ENCODE data around the gene PPP6R2.
A peak's percentile ranks its signal among the peaks of the same experiment; 100 is the strongest.

Gene PPP6R2

GRCh38 chr22:50445071-50445879, 102.1 kb downstream of the PPP6R2 start:
- Histone ChIP-seq H3K4me3 (ENCODE audit: low read length) (no peak overlapping the region), H3K4me1 (ENCODE audit: control insufficient read depth, insufficient read depth, low read length) (peaks cover 36% of the 10 kb centered on the region), H3K9ac (ENCODE audit: low read length) (peak overlapping the region; percentile 10), H3K36me3 (ENCODE audit: control insufficient read depth, insufficient read depth, low read length) (peaks cover 6% of the 10 kb centered on the region), H3K9me3 (ENCODE audit: control insufficient read depth, low read length) (no peaks in the 10 kb centered on the region), H3K27me3 (ENCODE audit: control insufficient read depth, insufficient read depth, low read length) (no peaks in the 10 kb centered on the region)

- Histone ChIP-seq H3K27me3 (ENCODE audit: control insufficient read depth, insufficient read depth, low read length) (no peaks in the 10 kb centered on the region), H3K4me1 (ENCODE audit: control insufficient read depth, insufficient read depth, low read length) (peaks cover 36% of the 10 kb centered on the region), H3K4me3 (ENCODE audit: low read length) (no peak overlapping the region), H3K9me3 (ENCODE audit: control insufficient read depth, low read length) (no peaks in the 10 kb centered on the region), H3K36me3 (ENCODE audit: control insufficient read depth, insufficient read depth, low read length) (peaks cover 6% of the 10 kb centered on the region), H3K9ac (ENCODE audit: low read length) (peak overlapping the region; percentile 10)
These were observed 103.0 kb downstream of the PPP6R2 start for GRCh38 chr22:50445880-50446707.

GRCh38 chr22:50446708-50447575, 103.8 kb downstream of the PPP6R2 start:
- Histone ChIP-seq H3K9me3 (ENCODE audit: control insufficient read depth, low read length) (no peaks in the 10 kb centered on the region), H3K27me3 (ENCODE audit: control insufficient read depth, insufficient read depth, low read length) (no peaks in the 10 kb centered on the region), H3K9ac (ENCODE audit: low read length) (peak overlapping the region; percentile 10), H3K4me1 (ENCODE audit: control insufficient read depth, insufficient read depth, low read length) (peaks cover 36% of the 10 kb centered on the region), H3K36me3 (ENCODE audit: control insufficient read depth, insufficient read depth, low read length) (peaks cover 6% of the 10 kb centered on the region), H3K4me3 (ENCODE audit: low read length) (no peak overlapping the region)

GRCh38 chr22:50447576-50448551, 104.7 kb downstream of the PPP6R2 start:
- peaks cover 6% of the 10 kb centered on the region for H3K36me3 ChIP-seq (ENCODE audit: control insufficient read depth, insufficient read depth, low read length)
- no peaks in the 10 kb centered on the region for H3K9me3 ChIP-seq (ENCODE audit: control insufficient read depth, low read length)
- no peaks in the 10 kb centered on the region for H3K27me3 ChIP-seq (ENCODE audit: control insufficient read depth, insufficient read depth, low read length)
- H3K4me1 ChIP-seq (ENCODE audit: control insufficient read depth, insufficient read depth, low read length) = peaks cover 36% of the 10 kb centered on the region
- peak overlapping the region; percentile 3 for H3K9ac ChIP-seq (ENCODE audit: low read length)
- no peak overlapping the region for H3K4me3 ChIP-seq (ENCODE audit: low read length)

GRCh38 chr22:50452649-50453048, 109.5 kb downstream of the PPP6R2 start:
- H3K36me3 ChIP-seq (ENCODE audit: control insufficient read depth, insufficient read depth, low read length) = peaks cover 18% of the 10 kb centered on the region
- peaks cover 10% of the 10 kb centered on the region for H3K4me1 ChIP-seq (ENCODE audit: control insufficient read depth, insufficient read depth, low read length)
- H3K9me3 ChIP-seq (ENCODE audit: control insufficient read depth, low read length) = no peaks in the 10 kb centered on the region
- no peak overlapping the region for H3K4me3 ChIP-seq (ENCODE audit: low read length)
- no peaks in the 10 kb centered on the region for H3K27me3 ChIP-seq (ENCODE audit: control insufficient read depth, insufficient read depth, low read length)
- no peak overlapping the region for H3K9ac ChIP-seq (ENCODE audit: low read length)

- Histone ChIP-seq H3K27me3 (ENCODE audit: control insufficient read depth, insufficient read depth, low read length) (no peaks in the 10 kb centered on the region), H3K4me1 (ENCODE audit: control insufficient read depth, insufficient read depth, low read length) (no peaks in the 10 kb centered on the region), H3K4me3 (ENCODE audit: low read length) (no peak overlapping the region), H3K9me3 (ENCODE audit: control insufficient read depth, low read length) (no peaks in the 10 kb centered on the region), H3K36me3 (ENCODE audit: control insufficient read depth, insufficient read depth, low read length) (peaks cover 18% of the 10 kb centered on the region), H3K9ac (ENCODE audit: low read length) (no peak overlapping the region)
These were observed 111.5 kb downstream of the PPP6R2 start for GRCh38 chr22:50454556-50455075.

- peaks cover 17% of the 10 kb centered on the region for H3K36me3 ChIP-seq (ENCODE audit: control insufficient read depth, insufficient read depth, low read length)
- H3K27me3 ChIP-seq (ENCODE audit: control insufficient read depth, insufficient read depth, low read length) = no peaks in the 10 kb centered on the region
- H3K9ac ChIP-seq (ENCODE audit: low read length) = no peak overlapping the region
- H3K4me1 ChIP-seq (ENCODE audit: control insufficient read depth, insufficient read depth, low read length) = no peaks in the 10 kb centered on the region
- H3K4me3 ChIP-seq (ENCODE audit: low read length) = no peak overlapping the region
- no peaks in the 10 kb centered on the region for H3K9me3 ChIP-seq (ENCODE audit: control insufficient read depth, low read length)
These were observed 112.1 kb downstream of the PPP6R2 start for GRCh38 chr22:50455201-50455600.

- Histone ChIP-seq H3K4me1 (ENCODE audit: control insufficient read depth, insufficient read depth, low read length) (peaks cover 7% of the 10 kb centered on the region), H3K9ac (ENCODE audit: low read length) (no peak overlapping the region), H3K36me3 (ENCODE audit: control insufficient read depth, insufficient read depth, low read length) (peaks cover 25% of the 10 kb centered on the region), H3K4me3 (ENCODE audit: low read length) (no peak overlapping the region), H3K9me3 (ENCODE audit: control insufficient read depth, low read length) (no peaks in the 10 kb centered on the region), H3K27me3 (ENCODE audit: control insufficient read depth, insufficient read depth, low read length) (no peaks in the 10 kb centered on the region)
These were observed 112.9 kb downstream of the PPP6R2 start for GRCh38 chr22:50456026-50456425.

- peaks cover 9% of the 10 kb centered on the region for H3K4me1 ChIP-seq (ENCODE audit: control insufficient read depth, insufficient read depth, low read length)
- no peaks in the 10 kb centered on the region for H3K27me3 ChIP-seq (ENCODE audit: control insufficient read depth, insufficient read depth, low read length)
- H3K9ac ChIP-seq (ENCODE audit: low read length) = no peak overlapping the region
- H3K36me3 ChIP-seq (ENCODE audit: control insufficient read depth, insufficient read depth, low read length) = peaks cover 27% of the 10 kb centered on the region
- no peaks in the 10 kb centered on the region for H3K9me3 ChIP-seq (ENCODE audit: control insufficient read depth, low read length)
- H3K4me3 ChIP-seq (ENCODE audit: low read length) = no peak overlapping the region
These were observed 113.5 kb downstream of the PPP6R2 start for GRCh38 chr22:50456466-50457234.

GRCh38 chr22:50459016-50459415, 115.9 kb downstream of the PPP6R2 start:
- Histone ChIP-seq H3K9ac (ENCODE audit: low read length) (no peak overlapping the region), H3K9me3 (ENCODE audit: control insufficient read depth, low read length) (no peaks in the 10 kb centered on the region), H3K27me3 (ENCODE audit: control insufficient read depth, insufficient read depth, low read length) (no peaks in the 10 kb centered on the region), H3K4me3 (ENCODE audit: low read length) (no peak overlapping the region), H3K36me3 (ENCODE audit: control insufficient read depth, insufficient read depth, low read length) (peaks cover 40% of the 10 kb centered on the region), H3K4me1 (ENCODE audit: control insufficient read depth, insufficient read depth, low read length) (peaks cover 9% of the 10 kb centered on the region)
